BLaER1 (cell line): ENCODE results near the gene YJEFN3.

Experiments
- H3K27ac ChIP-seq: shearing (Covaris generic); formaldehyde crosslinking; 2 replicates; pipeline ENCODE4 v1.8.1; 2022
- H3K27me3 ChIP-seq: shearing (Covaris generic); formaldehyde crosslinking; 2 replicates; pipeline ENCODE4 v1.8.1; 2022
- H3K36me3 ChIP-seq: shearing (Covaris generic); formaldehyde crosslinking; 2 replicates; pipeline ENCODE4 v1.8.1; 2022
- H3K4me1 ChIP-seq: shearing (Covaris generic); formaldehyde crosslinking; 2 replicates; pipeline ENCODE4 v1.8.1; 2022
- H3K4me2 ChIP-seq: shearing (Covaris generic); formaldehyde crosslinking; 2 replicates; pipeline ENCODE4 v1.8.1; 2022
- H3K4me3 ChIP-seq: shearing (Covaris generic); formaldehyde crosslinking; 2 replicates; pipeline ENCODE4 v1.8.1; 2022
- H3K9ac ChIP-seq: shearing (Covaris generic); formaldehyde crosslinking; 2 replicates; pipeline ENCODE4 v1.8.1; 2022
- H3K9me3 ChIP-seq: shearing (Covaris generic); formaldehyde crosslinking; 2 replicates; pipeline ENCODE4 v1.8.1; 2022
- H4K20me1 ChIP-seq: shearing (Covaris generic); formaldehyde crosslinking; 2 replicates; pipeline ENCODE4 v1.8.1; 2022
- Cebpa-rat ChIP-seq: shearing (Covaris generic); IDR thresholded peaks from 2 replicates; pipeline ENCODE4 v1.8.1; 2022

The YJEFN3 gene

GRCh38 chr19:19550972-19551852 lies 22.5 kb downstream of the YJEFN3 start:
- H3K36me3 ChIP-seq: no peaks in the 10 kb centered on the region
- no peaks in the 10 kb centered on the region for H3K27me3 ChIP-seq
- H3K4me1 ChIP-seq: peaks cover 17% of the 10 kb centered on the region
- H3K4me3 ChIP-seq: no peak overlapping the region
- no peak overlapping the region for H3K9ac ChIP-seq
- peak overlapping the region; percentile 47 for H3K4me2 ChIP-seq
- no peaks in the 10 kb centered on the region for H4K20me1 ChIP-seq
- H3K27ac ChIP-seq: peak overlapping the region; percentile 63; the same call in 1 of the 2 replicates
- TF ChIP-seq Cebpa-rat: no peak
- H3K9me3 ChIP-seq: no peaks in the 10 kb centered on the region

- H3K4me3 ChIP-seq: no peak overlapping the region
- H3K27me3 ChIP-seq: no peaks in the 10 kb centered on the region
- H3K36me3 ChIP-seq: no peaks in the 10 kb centered on the region
- peak overlapping the region; percentile 47 for H3K4me2 ChIP-seq
- peaks cover 12% of the 10 kb centered on the region for H3K4me1 ChIP-seq
- no peaks in the 10 kb centered on the region for H3K9me3 ChIP-seq
- H3K27ac ChIP-seq: peak overlapping the region; percentile 63; the same call in 1 of the 2 replicates
- no peaks in the 10 kb centered on the region for H4K20me1 ChIP-seq
- no peak for TF ChIP-seq Cebpa-rat
- no peak overlapping the region for H3K9ac ChIP-seq
Observed at GRCh38 chr19:19551853-19552192, 23.1 kb downstream of the YJEFN3 start.

DNA sequence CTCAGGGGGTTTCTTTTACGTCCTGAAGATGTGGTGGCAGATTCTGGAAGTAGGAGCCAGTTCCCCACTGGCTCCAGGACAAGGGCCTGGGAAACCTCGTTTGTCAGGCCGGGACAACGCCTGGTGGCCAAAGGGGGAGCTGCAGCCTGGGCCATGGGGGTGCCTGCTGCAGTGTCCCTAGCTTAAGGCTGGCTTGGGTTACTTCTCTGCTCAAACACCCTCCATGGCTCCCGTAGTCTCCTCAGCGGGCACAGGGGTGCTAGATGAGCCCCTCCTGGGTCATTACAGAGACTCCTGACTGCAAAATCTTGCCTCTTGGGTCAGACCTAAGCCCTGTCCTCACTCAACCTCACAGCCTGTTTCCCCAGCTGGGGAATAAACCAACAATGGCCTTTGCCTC lies 24.1 kb downstream of the YJEFN3 start:
- peaks cover 13% of the 10 kb centered on the region for H3K4me1 ChIP-seq

GRCh38 chr19:19553670-19554069 lies 25.0 kb downstream of the YJEFN3 start:
- H3K9ac ChIP-seq: no peak overlapping the region
- H3K4me1 ChIP-seq: peaks cover 22% of the 10 kb centered on the region
- H3K27me3 ChIP-seq: no peaks in the 10 kb centered on the region
- H3K36me3 ChIP-seq: no peaks in the 10 kb centered on the region
- no peak overlapping the region for H3K4me2 ChIP-seq
- no peaks in the 10 kb centered on the region for H4K20me1 ChIP-seq
- no peak overlapping the region for H3K4me3 ChIP-seq
- no peaks in the 10 kb centered on the region for H3K9me3 ChIP-seq
- no peak overlapping the region for H3K27ac ChIP-seq
- no peak for TF ChIP-seq Cebpa-rat

More for the DNA sequence above, 24.1 kb downstream of the YJEFN3 start:
- Histone ChIP-seq H3K4me2 (no peak overlapping the region), H3K9ac (no peak overlapping the region), H3K27ac (no peak overlapping the region), H3K36me3 (no peaks in the 10 kb centered on the region), H3K4me3 (no peak overlapping the region), H4K20me1 (no peaks in the 10 kb centered on the region), H3K27me3 (no peaks in the 10 kb centered on the region), H3K9me3 (no peaks in the 10 kb centered on the region)
- TF ChIP-seq Cebpa-rat: no peak

DNA sequence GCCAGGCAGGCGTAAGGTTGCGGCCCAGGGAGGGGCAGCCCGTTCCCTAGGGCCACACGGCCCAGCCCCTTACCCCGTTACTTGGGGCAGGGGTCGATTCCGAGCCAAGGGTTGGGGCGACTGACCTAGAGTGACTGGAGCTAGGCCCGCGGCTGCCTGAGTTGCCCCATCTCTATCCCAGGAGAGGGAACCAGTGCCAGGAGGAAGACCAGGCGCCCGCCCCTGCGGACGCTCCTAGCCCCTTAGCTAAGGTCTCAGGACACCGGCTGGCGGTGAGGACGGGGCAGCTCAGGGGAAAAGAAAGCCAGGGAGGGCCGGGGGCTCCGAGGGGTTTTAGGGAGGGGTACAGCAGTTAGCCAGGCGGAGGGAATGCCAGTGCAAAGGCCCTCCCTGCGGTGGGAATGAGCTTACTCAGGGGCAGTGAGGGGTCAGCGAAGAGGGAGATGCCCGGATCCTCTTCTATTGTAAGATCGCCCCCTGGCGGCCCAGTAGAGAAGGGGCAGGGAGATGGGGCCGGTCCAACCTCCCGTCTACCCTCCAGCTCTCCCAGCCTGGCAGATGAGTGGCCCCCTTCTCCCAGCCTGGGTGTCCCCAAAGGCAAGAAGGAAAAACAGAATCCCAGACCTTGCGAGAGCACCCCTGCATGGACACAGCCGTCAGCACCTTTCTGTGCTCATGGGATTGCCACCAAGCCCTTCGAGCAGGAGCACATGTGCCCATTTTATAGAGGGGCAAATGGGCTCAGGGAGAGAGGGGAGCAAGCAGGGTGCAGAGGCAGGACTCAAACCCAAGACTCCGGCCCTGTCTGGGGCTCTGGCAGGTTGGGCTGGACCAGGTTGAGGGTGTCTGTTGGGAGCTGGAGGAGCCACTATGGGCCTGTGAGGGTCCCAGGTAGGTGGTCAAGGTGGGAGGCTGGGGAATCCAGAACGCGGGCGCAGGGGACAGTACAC lies 25.6 kb downstream of the YJEFN3 start:
- H3K36me3 ChIP-seq: no peaks in the 10 kb centered on the region
- no peak overlapping the region for H3K27ac ChIP-seq
- no peaks in the 10 kb centered on the region for H4K20me1 ChIP-seq
- no peak overlapping the region for H3K4me2 ChIP-seq
- H3K4me3 ChIP-seq: no peak overlapping the region
- no peaks in the 10 kb centered on the region for H3K27me3 ChIP-seq
- no peaks in the 10 kb centered on the region for H3K9me3 ChIP-seq
- H3K4me1 ChIP-seq: peaks cover 29% of the 10 kb centered on the region
- H3K9ac ChIP-seq: no peak overlapping the region
- TF ChIP-seq Cebpa-rat: no peak

GRCh38 chr19:19558055-19558454 lies 29.3 kb downstream of the YJEFN3 start:
- no peaks in the 10 kb centered on the region for H3K27me3 ChIP-seq
- H3K9ac ChIP-seq: no peak overlapping the region
- TF ChIP-seq Cebpa-rat: no peak
- H3K4me3 ChIP-seq: no peak overlapping the region
- no peaks in the 10 kb centered on the region for H4K20me1 ChIP-seq
- peaks cover under 1% of the 10 kb centered on the region; the same call in 1 of the 2 replicates for H3K36me3 ChIP-seq
- peaks cover 26% of the 10 kb centered on the region for H3K4me1 ChIP-seq
- no peak overlapping the region for H3K27ac ChIP-seq
- H3K9me3 ChIP-seq: no peaks in the 10 kb centered on the region
- peak overlapping the region; percentile 43 for H3K4me2 ChIP-seq

- Histone ChIP-seq H3K9me3 (no peaks in the 10 kb centered on the region), H4K20me1 (no peaks in the 10 kb centered on the region), H3K4me3 (no peak overlapping the region), H3K9ac (no peak overlapping the region), H3K27ac (no peak overlapping the region), H3K27me3 (no peaks in the 10 kb centered on the region), H3K4me2 (peak overlapping the region; percentile 51; the same call in 1 of the 2 replicates), H3K4me1 (peaks cover 26% of the 10 kb centered on the region), H3K36me3 (peaks cover 5% of the 10 kb centered on the region; the same call in 1 of the 2 replicates)
- no peak for TF ChIP-seq Cebpa-rat
Observed at GRCh38 chr19:19558636-19559035, 29.9 kb downstream of the YJEFN3 start.

DNA sequence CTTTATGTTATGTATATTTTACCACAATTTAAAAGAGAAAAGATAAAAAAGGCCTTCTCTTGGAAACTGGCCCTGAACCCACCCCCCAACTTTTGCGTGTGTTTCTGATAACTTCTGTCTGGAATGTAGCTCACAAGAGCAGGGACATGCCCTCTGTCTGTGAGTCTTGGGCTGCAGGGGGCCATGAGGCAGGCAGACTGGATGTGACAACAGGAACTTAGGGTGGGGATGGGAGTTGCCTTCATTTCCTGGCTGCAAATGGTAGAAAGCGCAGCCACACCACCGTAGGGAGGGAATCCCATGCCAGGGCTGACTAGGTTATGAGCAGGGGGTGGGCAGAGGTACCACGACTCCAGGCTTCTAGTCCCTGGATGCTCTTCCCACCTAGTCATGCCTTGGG lies 31.2 kb downstream of the YJEFN3 start:
- no peaks in the 10 kb centered on the region for H3K27me3 ChIP-seq
- H4K20me1 ChIP-seq: no peaks in the 10 kb centered on the region
- H3K4me1 ChIP-seq: peaks cover 26% of the 10 kb centered on the region
- no peak overlapping the region for H3K4me3 ChIP-seq
- H3K9me3 ChIP-seq: no peaks in the 10 kb centered on the region
- 0 out of 2 replicates have a peak overlapping the region, but pooled peaks have one; percentile 9 for H3K27ac ChIP-seq
- H3K9ac ChIP-seq: no peak overlapping the region
- peak overlapping the region; percentile 51; the same call in 1 of the 2 replicates for H3K4me2 ChIP-seq
- TF ChIP-seq Cebpa-rat: no peak
- H3K36me3 ChIP-seq: peaks cover 11% of the 10 kb centered on the region; the same call in 1 of the 2 replicates

- no peak for TF ChIP-seq Cebpa-rat
- Histone ChIP-seq H3K36me3 (peaks cover 16% of the 10 kb centered on the region; the same call in 1 of the 2 replicates), H3K27me3 (no peaks in the 10 kb centered on the region), H3K4me1 (peaks cover 26% of the 10 kb centered on the region), H3K4me2 (no peak overlapping the region), H4K20me1 (no peaks in the 10 kb centered on the region), H3K9me3 (no peaks in the 10 kb centered on the region), H3K9ac (no peak overlapping the region), H3K4me3 (no peak overlapping the region), H3K27ac (no peak overlapping the region)
Observed at GRCh38 chr19:19561946-19562664, 33.4 kb downstream of the YJEFN3 start.
